WTC11 (cell line): ENCODE results near the gene CAPN1. TPM values are rescaled to one million over a fixed set of nuclear protein-coding genes. Genes with fewer than 3 reads are reported as not detected.

Experiments used
- ATAC-seq: fragments of 200-7000 bp; cut with Tn5 transposase; 2 replicates; pipeline ENCODE4 v1.10.0; 2021; ENCODE audit warnings: mild to moderate bottlenecking, moderate library complexity
- CTCF ChIA-PET: fragments of 300-600 bp; sonication (Branson Sonifier 250); formaldehyde crosslinking; loops from one replicate; lab custom pipeline; 2021; ENCODE audit warnings: antibody characterized with exemption; lab: Charles Lee
- POLR2A ChIA-PET: fragments of 350-600 bp; sonication (Branson Sonifier 250); formaldehyde crosslinking; loops from one replicate; lab custom pipeline; 2021; ENCODE audit warnings: antibody characterized with exemption; lab: Charles Lee
- DNase-seq: peaks from one replicate; pipeline ENCODE4 v3.0.0; 2021; ENCODE audit warnings: low spot score
- H3K27ac Mint-ChIP-seq: 2 replicates; pipeline ENCODE4 v1.8.0; 2021; ENCODE audit warnings: mixed read lengths
- H3K27me3 Mint-ChIP-seq: 2 replicates; pipeline ENCODE4 v1.8.0; 2021; ENCODE audit warnings: low read depth, mild to moderate bottlenecking, moderate library complexity, mixed read lengths
- H3K36me3 Mint-ChIP-seq: 2 replicates; pipeline ENCODE4 v1.8.0; 2021; ENCODE audit warnings: mixed read lengths
- H3K4me1 Mint-ChIP-seq: 2 replicates; pipeline ENCODE4 v1.8.0; 2022; ENCODE audit warnings: mixed read lengths
- H3K4me3 Mint-ChIP-seq: 2 replicates; pipeline ENCODE4 v1.8.0; 2021; ENCODE audit warnings: mild to moderate bottlenecking, moderate library complexity, mixed read lengths
- H3K9me3 Mint-ChIP-seq: 2 replicates; pipeline ENCODE4 v1.8.0; 2021; ENCODE audit warnings: mixed read lengths
- CREB1 ChIP-seq: sonication (generic); formaldehyde crosslinking; IDR thresholded peaks from 2 replicates; pipeline ENCODE4 v1.8.0; 2023; ENCODE audit warnings: mild to moderate bottlenecking, missing genetic modification reagents
- CREM ChIP-seq: sonication (generic); formaldehyde crosslinking; IDR thresholded peaks from 2 replicates; pipeline ENCODE4 v1.8.1; 2022; ENCODE audit warnings: mild to moderate bottlenecking, missing genetic modification reagents, moderate library complexity
- ETV6 ChIP-seq: sonication (generic); formaldehyde crosslinking; IDR thresholded peaks from 2 replicates; pipeline ENCODE4 v1.8.1; 2022; ENCODE audit warnings: mild to moderate bottlenecking, missing genetic modification reagents
- PRRX2 ChIP-seq: fragments of 250-450 bp; sonication (Bioruptor Pico); IDR thresholded peaks from 2 replicates; pipeline ENCODE4 v1.8.0; 2021; ENCODE audit warnings: mild to moderate bottlenecking
- RELA ChIP-seq: sonication (generic); formaldehyde crosslinking; IDR thresholded peaks from 2 replicates; pipeline ENCODE4 v1.8.1; 2022; ENCODE audit warnings: missing genetic modification reagents, mild to moderate bottlenecking, borderline replicate concordance
- SMAD4 ChIP-seq: sonication (generic); formaldehyde crosslinking; IDR thresholded peaks from 2 replicates; pipeline ENCODE4 v1.8.0; 2022; ENCODE audit warnings: mild to moderate bottlenecking, missing genetic modification reagents
- ZNF219 ChIP-seq: sonication (generic); formaldehyde crosslinking; IDR thresholded peaks from 2 replicates; pipeline ENCODE4 v1.8.0; 2023; ENCODE audit warnings: missing genetic modification reagents, mild to moderate bottlenecking, borderline replicate concordance
- ZNF232 ChIP-seq: sonication (generic); formaldehyde crosslinking; IDR thresholded peaks from 2 replicates; pipeline ENCODE4 v1.8.0; 2022; ENCODE audit warnings: mild to moderate bottlenecking, missing genetic modification reagents
- ZNF263 ChIP-seq: sonication (generic); formaldehyde crosslinking; IDR thresholded peaks from 2 replicates; pipeline ENCODE4 v1.8.1; 2022; ENCODE audit warnings: low read depth, mild to moderate bottlenecking, moderate library complexity, missing genetic modification reagents
- ZNF416 ChIP-seq: fragments of 250-450 bp; sonication (Bioruptor Pico); IDR thresholded peaks from 2 replicates; pipeline ENCODE4 v1.9.0; 2021; ENCODE audit warnings: mild to moderate bottlenecking, inconsistent platforms
- ZNF671 ChIP-seq: fragments of 250-450 bp; sonication (Bioruptor Pico); IDR thresholded peaks from 2 replicates; pipeline ENCODE4 v1.8.0; 2021; ENCODE audit warnings: mild to moderate bottlenecking
- total RNA-seq: library from RNA; stranded (reverse); gene quantifications from 3 replicates; pipeline ENCODE4 v1.2.3, GENCODE V29; 2021
- TF ChIP-seq, protein P1 (sequence below): sonication (generic); formaldehyde crosslinking; IDR thresholded peaks from 2 replicates; pipeline ENCODE4 v1.8.0; 2023; ENCODE audit warnings: mild to moderate bottlenecking, missing genetic modification reagents
- TF ChIP-seq, protein P2 (sequence below): fragments of 250-450 bp; sonication (Bioruptor Pico); conservative IDR thresholded peaks from 2 replicates; pipeline ENCODE4 v1.9.0; 2021; ENCODE audit warnings: mild to moderate bottlenecking
- TF ChIP-seq, protein P3 (sequence below): sonication (generic); formaldehyde crosslinking; IDR thresholded peaks from 2 replicates; pipeline ENCODE4 v1.8.1; 2023; ENCODE audit warnings: mild to moderate bottlenecking, missing genetic modification reagents
- TF ChIP-seq, protein P4 (sequence below): sonication (generic); formaldehyde crosslinking; IDR thresholded peaks from 2 replicates; pipeline ENCODE4 v1.8.0; 2022; ENCODE audit warnings: mild to moderate bottlenecking, missing genetic modification reagents

The CAPN1 gene
- total RNA-seq, 1 experiment from 2014 or later: 257 TPM

DNA sequence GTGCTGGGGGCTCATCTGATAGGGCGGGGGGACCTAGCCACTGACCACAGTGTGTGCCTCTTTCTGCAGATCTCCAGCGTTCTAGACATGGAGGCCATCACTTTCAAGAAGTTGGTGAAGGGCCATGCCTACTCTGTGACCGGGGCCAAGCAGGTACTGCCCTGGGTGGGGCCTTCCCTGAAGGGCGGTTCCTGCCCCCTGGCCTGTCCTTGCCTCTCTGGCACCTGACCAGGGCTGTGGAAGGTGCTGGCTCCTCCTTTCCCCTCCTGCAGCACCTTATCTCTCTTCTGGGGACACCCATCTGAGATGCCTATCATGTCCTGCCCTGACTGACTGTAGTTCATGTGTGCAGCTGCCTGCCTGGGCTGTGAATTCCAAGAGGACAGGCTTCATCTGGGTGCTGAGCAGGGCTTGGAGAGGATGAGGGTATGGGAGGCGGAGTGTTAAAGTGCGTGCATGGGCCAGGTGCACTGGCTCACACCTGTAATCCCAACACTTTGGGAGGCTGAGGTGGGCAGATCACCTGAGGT is 5.5 kb downstream of the CAPN1 start:
- CTCF ChIA-PET: no interaction called here
- Mint-ChIP-seq H3K36me3 (peaks cover 56% of the 10 kb centered on the region), H3K4me3 (no peak overlapping the region)

DNA sequence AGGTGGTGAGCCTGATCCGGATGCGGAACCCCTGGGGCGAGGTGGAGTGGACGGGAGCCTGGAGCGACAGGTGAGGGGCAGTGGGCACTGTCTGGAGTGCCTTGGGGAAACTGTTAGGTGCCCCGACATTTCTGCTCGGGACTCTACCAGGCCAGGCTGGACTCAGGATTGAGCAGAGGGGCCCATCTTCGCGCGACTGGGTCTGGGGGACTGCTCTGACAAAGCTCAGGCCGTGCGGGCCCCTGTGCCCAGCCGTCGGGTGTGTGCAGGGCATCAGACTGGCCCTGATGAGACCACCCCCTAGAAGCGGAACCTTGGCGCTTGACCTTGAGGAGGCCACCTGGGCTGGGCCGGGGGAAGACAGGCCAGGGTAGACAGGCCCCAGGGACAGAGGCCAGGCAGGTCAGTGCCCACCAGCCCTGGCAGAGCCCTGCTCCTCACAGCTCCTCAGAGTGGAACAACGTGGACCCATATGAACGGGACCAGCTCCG is 6.3 kb downstream of the CAPN1 start:
- TF ChIP-seq ZNF263: no peak
- TF ChIP-seq ZNF671: no peak
- no peak for TF ChIP-seq ZNF219 (CRISPR knock-in tag)
- no peak for TF ChIP-seq CREB1 (CRISPR knock-in tag)
- no peak for TF ChIP-seq PRRX2 (CRISPR knock-in tag)
- no peak overlapping the region for H3K4me3 Mint-ChIP-seq
- no peak for ATAC-seq
- ChIA-PET CTCF (no interaction called here), POLR2A (no interaction called here)
- DNase-seq: no peak
- peaks cover 37% of the 10 kb centered on the region for H3K4me1 Mint-ChIP-seq
- no peaks in the 10 kb centered on the region for H3K9me3 Mint-ChIP-seq
- no peak overlapping the region for H3K27ac Mint-ChIP-seq
- peaks cover 60% of the 10 kb centered on the region for H3K36me3 Mint-ChIP-seq
- H3K27me3 Mint-ChIP-seq: no peaks in the 10 kb centered on the region

More for the DNA sequence above, 5.5 kb downstream of the CAPN1 start:
- POLR2A ChIA-PET: no interaction called here
- no peaks in the 10 kb centered on the region for H3K27me3 Mint-ChIP-seq
- ATAC-seq: no peak
- no peak for TF ChIP-seq ZNF232 (CRISPR knock-in tag)
- TF ChIP-seq, all 79 proteins: peak for 0
- H3K9me3 Mint-ChIP-seq: no peaks in the 10 kb centered on the region
- H3K4me1 Mint-ChIP-seq: peaks cover 45% of the 10 kb centered on the region
- H3K27ac Mint-ChIP-seq: no peak overlapping the region
- DNase-seq: no peak

DNA sequence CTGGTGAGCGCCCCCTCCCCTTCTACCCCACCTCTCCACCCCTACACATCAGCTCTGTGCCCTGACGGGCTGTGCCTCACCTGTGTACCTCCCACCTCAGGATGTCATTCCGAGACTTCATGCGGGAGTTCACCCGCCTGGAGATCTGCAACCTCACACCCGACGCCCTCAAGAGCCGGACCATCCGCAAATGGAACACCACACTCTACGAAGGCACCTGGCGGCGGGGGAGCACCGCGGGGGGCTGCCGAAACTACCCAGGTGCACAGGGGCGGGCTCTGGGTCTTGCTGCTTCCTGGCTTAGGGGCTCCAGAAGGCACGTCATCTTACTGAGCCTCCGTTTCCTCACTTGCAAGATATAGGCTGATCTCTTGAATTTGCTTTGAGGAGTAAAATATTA is 6.8 kb downstream of the CAPN1 start:
- Mint-ChIP-seq H3K4me1 (peaks cover 33% of the 10 kb centered on the region), H3K4me3 (no peak overlapping the region), H3K27me3 (no peaks in the 10 kb centered on the region), H3K36me3 (peaks cover 64% of the 10 kb centered on the region), H3K9me3 (no peaks in the 10 kb centered on the region), H3K27ac (no peak overlapping the region)
- no peak for ATAC-seq
- no peak for TF ChIP-seq ETV6 (CRISPR knock-in tag)
- TF ChIP-seq, protein P1, sequence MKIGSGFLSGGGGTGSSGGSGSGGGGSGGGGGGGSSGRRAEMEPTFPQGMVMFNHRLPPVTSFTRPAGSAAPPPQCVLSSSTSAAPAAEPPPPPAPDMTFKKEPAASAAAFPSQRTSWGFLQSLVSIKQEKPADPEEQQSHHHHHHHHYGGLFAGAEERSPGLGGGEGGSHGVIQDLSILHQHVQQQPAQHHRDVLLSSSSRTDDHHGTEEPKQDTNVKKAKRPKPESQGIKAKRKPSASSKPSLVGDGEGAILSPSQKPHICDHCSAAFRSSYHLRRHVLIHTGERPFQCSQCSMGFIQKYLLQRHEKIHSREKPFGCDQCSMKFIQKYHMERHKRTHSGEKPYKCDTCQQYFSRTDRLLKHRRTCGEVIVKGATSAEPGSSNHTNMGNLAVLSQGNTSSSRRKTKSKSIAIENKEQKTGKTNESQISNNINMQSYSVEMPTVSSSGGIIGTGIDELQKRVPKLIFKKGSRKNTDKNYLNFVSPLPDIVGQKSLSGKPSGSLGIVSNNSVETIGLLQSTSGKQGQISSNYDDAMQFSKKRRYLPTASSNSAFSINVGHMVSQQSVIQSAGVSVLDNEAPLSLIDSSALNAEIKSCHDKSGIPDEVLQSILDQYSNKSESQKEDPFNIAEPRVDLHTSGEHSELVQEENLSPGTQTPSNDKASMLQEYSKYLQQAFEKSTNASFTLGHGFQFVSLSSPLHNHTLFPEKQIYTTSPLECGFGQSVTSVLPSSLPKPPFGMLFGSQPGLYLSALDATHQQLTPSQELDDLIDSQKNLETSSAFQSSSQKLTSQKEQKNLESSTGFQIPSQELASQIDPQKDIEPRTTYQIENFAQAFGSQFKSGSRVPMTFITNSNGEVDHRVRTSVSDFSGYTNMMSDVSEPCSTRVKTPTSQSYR (CRISPR knock-in tag): no peak
- TF ChIP-seq, protein P2, sequence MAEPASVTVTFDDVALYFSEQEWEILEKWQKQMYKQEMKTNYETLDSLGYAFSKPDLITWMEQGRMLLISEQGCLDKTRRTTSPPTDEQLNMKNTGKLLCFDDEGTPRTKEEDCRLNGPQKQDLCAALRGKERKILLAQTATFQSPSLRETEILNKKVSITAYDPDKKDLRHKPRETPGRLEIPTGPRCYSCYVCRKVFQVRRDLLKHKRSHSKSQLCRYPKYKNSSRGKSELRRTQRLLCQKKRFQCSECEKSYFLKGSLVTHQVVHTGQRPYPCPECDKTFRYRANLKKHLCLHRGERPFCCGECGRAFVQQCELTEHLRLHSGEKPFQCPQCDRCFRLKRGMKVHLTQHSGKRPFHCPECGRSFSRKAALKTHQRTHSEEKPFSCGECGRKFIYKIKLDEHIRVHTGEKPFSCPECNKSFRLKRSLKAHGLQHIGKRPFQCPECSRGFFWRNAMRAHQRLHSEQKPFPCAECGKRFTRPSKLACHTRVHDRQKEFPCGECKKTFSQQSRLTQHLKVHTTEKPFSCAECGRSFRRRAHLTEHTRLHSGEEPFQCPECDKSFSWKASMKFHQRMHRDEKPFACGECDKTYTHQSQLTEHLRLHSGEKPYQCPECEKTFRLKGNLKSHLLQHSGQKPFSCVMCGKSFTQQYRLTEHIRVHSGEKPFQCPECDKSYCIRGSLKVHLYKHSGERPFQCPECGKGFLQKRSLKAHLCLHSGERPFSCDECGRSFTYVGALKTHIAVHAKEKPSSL: no peak
- TF ChIP-seq CREM (CRISPR knock-in tag): no peak
- TF ChIP-seq, protein P3, sequence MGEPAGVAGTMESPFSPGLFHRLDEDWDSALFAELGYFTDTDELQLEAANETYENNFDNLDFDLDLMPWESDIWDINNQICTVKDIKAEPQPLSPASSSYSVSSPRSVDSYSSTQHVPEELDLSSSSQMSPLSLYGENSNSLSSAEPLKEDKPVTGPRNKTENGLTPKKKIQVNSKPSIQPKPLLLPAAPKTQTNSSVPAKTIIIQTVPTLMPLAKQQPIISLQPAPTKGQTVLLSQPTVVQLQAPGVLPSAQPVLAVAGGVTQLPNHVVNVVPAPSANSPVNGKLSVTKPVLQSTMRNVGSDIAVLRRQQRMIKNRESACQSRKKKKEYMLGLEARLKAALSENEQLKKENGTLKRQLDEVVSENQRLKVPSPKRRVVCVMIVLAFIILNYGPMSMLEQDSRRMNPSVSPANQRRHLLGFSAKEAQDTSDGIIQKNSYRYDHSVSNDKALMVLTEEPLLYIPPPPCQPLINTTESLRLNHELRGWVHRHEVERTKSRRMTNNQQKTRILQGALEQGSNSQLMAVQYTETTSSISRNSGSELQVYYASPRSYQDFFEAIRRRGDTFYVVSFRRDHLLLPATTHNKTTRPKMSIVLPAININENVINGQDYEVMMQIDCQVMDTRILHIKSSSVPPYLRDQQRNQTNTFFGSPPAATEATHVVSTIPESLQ: no peak
- TF ChIP-seq ZNF416 (CRISPR knock-in tag): no peak
- TF ChIP-seq, protein P4, sequence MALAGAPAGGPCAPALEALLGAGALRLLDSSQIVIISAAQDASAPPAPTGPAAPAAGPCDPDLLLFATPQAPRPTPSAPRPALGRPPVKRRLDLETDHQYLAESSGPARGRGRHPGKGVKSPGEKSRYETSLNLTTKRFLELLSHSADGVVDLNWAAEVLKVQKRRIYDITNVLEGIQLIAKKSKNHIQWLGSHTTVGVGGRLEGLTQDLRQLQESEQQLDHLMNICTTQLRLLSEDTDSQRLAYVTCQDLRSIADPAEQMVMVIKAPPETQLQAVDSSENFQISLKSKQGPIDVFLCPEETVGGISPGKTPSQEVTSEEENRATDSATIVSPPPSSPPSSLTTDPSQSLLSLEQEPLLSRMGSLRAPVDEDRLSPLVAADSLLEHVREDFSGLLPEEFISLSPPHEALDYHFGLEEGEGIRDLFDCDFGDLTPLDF: no peak
- no peak for TF ChIP-seq SMAD4 (CRISPR knock-in tag)
- TF ChIP-seq RELA (CRISPR knock-in tag): no peak
- ChIA-PET CTCF (no interaction called here), POLR2A (no interaction called here)
- no peak for DNase-seq
